HG03039 (cell line): ENCODE results near the gene PGBD5.

Experiments
- ATAC-seq: cut with Tn5 transposase; IDR thresholded peaks from one replicate; pipeline ENCODE4 v1.9.1; 2021; ENCODE audit warnings: mild to moderate bottlenecking, moderate library complexity; ENCODE audit not compliant: unreplicated experiment

The PGBD5 gene

GRCh38 chr1:230283678-230284077 lies 142.5 kb downstream of the PGBD5 start:
- no peak for ATAC-seq

GRCh38 chr1:230282157-230282556 lies 144.0 kb downstream of the PGBD5 start:
- ATAC-seq = no peak

- no peak for ATAC-seq
Observed at GRCh38 chr1:230281556-230281955, 144.6 kb downstream of the PGBD5 start.

GRCh38 chr1:230280906-230281413 lies 145.2 kb downstream of the PGBD5 start:
- no peak for ATAC-seq

GRCh38 chr1:230280054-230280795 lies 145.9 kb downstream of the PGBD5 start:
- ATAC-seq = no peak

- ATAC-seq = no peak
Observed at GRCh38 chr1:230279583-230279945, 146.6 kb downstream of the PGBD5 start.

DNA sequence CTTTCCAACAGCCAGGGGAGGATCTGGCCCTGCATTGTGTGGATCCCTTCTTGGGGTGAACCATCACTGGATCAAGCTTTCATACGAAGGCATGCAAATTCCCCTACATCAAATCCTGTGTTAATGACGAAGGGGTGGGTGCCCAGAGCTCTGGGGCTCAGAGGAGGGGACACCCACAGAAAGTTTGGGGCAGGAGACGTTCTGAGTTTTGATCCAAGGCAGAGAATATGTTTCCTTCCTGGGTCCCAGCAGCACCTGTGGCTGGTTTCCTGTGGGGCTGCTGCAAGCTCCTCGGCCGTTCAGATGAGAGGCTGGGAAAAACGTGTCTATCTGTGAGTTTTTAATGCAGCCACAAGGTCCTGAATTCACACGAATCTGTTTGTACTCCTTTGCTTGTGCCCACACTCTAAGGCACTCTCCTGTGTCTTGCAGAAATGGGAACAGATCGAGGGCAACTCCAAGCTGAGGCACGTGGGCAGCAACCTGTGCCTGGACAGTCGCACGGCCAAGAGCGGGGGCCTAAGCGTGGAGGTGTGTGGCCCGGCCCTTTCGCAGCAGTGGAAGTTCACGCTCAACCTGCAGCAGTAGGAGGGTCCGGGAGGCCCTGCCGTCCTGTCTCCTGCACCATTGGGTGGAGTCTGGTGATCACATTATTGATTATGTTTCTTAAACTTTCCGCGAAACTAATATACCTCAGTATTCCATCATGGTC lies 147.1 kb downstream of the PGBD5 start:
- no peak for ATAC-seq

GRCh38 chr1:230278376-230278775 lies 147.8 kb downstream of the PGBD5 start:
- ATAC-seq = no peak

GRCh38 chr1:230277201-230278025 lies 148.7 kb downstream of the PGBD5 start:
- ATAC-seq = no peak

DNA sequence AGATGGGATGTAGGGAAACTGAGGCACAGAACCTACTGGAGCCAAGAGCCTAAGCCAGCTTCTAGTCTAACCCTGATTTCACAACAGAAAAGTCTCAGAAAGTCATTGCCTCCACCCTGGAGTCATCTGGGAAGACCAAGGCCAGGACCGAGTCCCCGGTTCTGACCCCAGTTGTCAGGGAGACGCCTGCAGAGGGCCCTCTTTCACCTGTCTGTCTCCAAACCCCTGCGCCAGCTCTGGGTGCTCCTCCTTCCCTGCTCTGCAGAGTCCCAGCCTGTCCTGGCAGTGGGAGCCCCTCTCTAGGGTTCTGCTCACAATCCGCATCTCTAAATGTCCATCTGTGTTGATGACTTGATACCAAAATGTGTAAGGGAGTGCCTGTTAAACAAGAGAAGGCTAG lies 149.7 kb downstream of the PGBD5 start:
- no peak for ATAC-seq

DNA sequence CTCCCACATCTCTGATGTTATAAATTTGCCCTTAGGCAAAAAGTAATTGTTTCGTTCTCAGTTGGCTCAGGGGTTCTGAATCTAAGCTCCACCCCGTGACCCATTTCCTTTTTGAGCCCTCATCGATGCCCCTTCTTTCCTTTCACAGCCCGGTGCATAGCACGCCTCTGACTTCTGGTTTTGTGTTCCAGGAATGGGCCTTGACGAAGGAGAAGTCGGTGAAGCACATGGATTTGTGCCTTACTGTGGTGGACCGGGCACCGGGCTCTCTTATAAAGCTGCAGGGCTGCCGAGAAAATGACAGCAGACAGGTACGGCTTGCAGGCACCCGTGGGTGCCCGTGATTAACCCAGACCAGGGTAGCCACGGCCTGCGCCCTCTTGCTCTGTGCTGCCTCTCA lies 151.9 kb downstream of the PGBD5 start:
- ATAC-seq = no peak

DNA sequence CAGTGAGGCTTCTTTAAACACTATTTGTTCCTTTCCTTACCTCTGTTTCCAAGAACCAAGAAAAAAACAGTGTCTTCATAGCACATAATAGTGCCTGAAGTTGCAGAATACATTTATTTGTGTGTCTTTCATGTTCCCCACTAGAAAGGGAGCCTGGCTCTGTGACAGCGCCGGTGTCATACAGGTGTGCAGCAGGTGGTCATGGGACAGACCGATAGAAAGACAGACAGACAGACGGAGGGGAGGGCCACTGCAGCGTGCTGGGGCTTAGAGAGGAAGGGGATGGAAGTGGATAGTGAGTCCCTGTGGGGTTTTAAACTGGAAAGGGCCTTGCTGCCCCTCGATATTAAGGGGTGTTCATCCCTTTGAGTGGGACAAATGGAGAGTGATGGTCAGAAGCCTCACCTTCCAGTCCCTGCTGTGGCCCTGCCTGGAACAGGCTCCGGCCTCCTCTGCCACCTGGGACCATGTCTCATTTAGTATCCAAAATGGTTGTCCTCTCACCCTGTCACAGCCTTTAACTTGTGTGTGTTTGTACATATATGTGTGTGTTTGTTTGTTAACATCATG lies 152.9 kb downstream of the PGBD5 start:
- ATAC-seq = no peak

DNA sequence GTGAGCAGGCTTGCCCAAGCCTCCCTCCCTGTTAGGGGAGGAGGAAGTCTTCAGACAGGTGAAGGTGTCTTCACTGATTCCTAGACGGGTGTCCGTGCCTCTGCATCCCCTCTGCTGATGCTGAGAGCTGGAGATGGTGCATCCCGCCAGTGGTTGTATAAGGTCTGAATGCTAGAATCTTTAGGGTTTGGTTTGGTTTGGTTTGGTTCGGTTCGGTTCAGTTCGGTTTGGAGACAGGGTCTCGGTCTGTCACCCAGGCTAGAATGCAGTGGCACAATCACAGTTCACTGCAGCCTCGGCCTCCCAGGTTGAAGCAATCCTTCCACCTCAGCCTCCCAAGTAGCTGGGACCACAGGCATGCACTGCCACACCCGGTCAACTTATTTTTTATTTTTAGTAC lies 153.6 kb downstream of the PGBD5 start:
- ATAC-seq = no peak

DNA sequence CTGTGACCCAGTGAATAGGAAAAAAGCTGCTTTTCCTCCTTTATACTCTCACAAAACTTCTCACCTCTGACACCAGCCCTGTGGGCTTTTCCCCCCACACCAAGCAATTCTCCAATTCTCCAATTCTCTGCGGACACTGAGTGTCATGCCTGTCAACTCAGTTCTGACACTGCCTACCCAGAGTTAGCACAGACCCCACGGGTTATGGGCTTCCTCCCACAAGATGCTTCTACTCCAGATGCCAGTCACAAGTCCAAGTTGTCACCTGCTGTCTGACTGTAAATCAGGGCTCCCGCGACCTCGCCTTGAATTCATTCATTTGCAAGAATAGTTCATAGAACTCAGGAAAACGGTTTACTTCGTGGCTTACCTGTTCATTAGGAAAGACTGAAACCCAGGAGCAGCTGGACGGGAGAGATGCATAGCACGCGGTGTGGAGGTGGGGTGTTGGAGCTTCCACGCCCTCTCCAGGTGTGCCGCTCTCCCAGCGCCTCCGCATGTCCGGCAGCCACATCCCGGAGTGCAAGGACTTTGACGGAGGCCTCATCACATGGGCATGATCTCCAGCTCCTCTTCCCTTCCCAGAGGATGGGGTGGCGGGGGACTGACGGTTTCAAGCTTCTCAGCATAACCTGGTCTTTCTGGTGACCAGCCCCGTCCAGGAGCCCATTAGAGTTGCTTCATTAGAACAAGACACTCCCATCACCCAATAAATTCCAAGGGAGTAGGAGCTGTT lies 154.7 kb downstream of the PGBD5 start:
- no peak for ATAC-seq

GRCh38 chr1:230270559-230271281 lies 155.4 kb downstream of the PGBD5 start:
- ATAC-seq = no peak

DNA sequence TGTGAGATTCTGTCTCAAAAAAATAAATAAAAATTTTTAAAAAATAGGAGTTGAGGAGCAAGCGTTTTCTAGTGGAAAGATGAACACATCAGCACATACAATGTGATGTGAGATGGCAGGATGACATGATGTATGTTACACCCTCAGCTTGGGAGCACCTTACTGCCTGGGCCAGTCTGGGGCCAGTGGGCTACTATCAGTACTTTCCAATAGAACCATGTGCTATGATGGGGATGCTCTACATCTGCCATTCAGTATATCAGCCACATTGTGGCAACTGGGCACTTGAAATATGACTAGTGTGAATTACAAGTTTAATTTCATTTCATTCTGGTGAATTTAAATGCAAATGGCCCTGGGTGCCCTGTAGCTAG lies 156.0 kb downstream of the PGBD5 start:
- ATAC-seq = no peak

DNA sequence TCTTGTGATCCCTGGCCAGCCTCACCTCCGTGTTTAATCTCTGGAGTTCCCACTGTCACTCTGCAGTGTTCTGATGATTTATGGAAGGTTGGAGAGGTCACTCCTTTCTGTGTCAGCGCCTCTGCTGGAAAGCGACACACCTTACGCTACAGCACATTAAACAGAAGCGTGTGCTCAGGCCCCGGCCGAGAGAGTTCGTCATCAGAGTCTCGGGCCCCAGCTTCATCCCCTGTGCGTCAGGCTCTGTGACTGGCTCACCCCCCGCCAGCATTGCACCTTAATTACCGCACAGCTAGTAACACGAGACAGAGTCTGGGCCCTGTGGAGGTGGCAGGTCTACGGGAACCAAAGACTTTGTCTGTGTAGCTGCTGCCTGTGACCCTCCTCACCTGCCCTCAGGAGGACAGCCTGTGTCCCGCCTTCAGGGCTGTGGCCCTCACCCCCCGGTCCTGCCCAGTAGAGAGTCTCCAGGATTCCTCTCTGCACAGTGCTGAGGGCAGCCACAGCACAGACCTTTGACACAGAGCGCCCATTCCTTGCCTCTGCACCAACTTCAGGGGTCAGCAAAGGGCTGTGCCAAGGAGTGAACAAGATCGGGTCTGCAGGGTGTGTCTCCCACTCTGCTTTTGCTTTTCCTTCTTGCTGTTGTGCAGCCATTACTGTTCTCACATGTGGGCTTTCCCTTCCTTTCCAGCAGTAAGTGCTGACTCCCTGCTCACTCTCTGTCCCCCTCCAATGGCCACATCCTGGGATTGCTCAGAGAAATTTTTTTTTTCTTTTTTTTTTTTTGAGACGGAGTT lies 157.6 kb downstream of the PGBD5 start:
- ATAC-seq = no peak

GRCh38 chr1:230267338-230268065 lies 158.6 kb downstream of the PGBD5 start:
- no peak for ATAC-seq
